HUDEP-2 (cell line): ENCODE results near the gene KLHDC2.
"Not testable (repeated sequence)": the region's sequence is repeated elsewhere in the genome, so short reads cannot be mapped to it uniquely, and the experiment has no call there.

Experiments
- DNase-seq, 76 experiments: peaks; one replicate each; lab custom pipeline; 2025; ENCODE audit not compliant: unreplicated experiment in 76 of 76; lab: John Stamatoyannopoulos, UW

The KLHDC2 gene, protein sequence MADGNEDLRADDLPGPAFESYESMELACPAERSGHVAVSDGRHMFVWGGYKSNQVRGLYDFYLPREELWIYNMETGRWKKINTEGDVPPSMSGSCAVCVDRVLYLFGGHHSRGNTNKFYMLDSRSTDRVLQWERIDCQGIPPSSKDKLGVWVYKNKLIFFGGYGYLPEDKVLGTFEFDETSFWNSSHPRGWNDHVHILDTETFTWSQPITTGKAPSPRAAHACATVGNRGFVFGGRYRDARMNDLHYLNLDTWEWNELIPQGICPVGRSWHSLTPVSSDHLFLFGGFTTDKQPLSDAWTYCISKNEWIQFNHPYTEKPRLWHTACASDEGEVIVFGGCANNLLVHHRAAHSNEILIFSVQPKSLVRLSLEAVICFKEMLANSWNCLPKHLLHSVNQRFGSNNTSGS

DNA sequence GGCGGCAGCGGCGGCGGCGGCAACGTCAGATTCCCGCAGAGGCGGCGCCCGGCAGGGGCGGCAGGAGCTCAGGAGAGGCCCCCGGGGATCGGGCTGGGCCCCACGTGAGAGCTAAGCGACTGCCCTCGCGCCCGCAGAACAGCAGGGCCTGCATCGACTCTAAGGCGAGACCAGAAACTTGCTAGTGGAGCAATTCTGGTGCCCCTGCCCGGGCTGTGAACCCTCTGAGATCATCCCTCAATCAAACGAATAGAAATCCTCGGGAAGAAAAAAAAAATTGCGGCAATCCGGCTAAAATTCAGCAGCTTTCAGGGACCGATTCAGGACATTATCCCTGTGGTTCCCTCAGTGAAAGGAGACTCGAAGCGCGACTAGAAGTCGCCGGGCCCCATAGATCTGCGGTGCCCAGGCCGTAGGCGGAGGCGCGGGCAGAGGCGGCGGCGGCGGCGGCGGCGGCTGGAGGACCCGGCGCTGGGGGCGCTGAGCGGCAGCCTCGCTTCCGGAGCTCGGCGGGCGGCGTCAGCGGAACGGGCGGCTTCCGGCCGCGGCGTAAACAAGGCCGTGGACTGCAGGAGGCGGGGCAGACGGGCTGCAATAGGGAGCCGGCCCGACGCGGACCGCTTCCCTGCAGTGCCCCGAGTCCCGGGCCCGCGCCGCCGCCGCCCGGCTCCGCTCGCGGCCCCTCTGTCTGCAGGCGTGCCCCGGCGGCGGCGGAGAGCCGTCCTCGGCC, at the start of gene KLHDC2:
Gene KLHDC2 (plus strand): TSS at position 583 of the 730 bp plus-strand sequence. CDS start 316 bp downstream, outside the sequence.
- peak in 75 of 76 experiments; percentile 14 to 84 (median 73) for DNase-seq

DNA sequence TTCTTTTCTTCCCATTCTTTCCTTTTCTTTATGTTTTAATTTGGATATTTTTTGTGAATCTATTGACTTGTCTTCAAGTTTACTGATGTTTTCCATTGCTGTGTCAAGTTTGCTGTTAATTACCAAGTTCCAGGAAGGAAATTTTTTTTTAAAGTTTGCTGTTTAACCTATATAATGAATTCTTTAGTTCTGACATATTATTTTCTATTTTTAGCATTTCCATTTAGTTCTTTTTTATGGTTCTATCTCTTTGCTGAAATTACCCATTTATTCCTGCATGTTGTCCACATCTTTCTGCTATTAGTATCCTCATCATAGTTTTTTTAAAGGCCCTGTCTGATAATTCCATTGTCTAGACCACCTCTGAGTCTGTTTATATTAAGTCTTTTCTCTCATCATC, 47.2 kb upstream of the KLHDC2 start:
- DNase-seq: no peak

DNA sequence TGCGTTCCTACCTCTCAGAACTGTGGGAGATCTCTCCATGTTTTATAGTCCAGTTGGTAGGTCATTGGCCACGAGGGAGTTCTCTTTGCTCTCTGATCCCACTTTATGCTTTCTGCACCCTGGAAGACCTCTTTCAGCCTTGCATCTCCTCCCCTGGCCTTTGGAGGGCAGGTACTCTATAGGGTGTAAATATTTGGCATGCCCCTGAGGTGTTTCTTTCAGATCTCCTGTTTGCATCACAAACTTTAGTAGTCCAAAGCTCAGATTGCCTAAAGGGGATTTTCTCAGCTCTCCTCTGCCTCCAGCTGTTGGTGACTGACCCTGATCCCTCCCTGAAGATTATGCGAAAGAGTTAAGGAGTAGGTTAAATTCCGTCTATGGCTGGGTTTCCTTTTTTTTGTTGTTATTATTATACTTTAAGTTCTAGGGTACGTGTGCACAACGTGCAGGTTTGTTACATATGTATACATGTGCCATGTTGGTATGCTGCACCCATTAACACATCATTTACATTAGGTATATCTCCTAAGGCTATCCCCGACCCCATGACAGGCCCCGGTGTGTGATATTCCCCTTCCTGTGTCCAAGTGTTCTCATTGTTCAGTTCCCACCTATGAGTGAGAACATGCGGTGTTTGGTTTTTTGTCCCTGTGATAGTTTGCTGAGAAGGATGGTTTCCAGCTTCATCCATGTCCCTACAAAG, 46.1 kb upstream of the KLHDC2 start:
- not testable (repeated sequence) for DNase-seq

DNA sequence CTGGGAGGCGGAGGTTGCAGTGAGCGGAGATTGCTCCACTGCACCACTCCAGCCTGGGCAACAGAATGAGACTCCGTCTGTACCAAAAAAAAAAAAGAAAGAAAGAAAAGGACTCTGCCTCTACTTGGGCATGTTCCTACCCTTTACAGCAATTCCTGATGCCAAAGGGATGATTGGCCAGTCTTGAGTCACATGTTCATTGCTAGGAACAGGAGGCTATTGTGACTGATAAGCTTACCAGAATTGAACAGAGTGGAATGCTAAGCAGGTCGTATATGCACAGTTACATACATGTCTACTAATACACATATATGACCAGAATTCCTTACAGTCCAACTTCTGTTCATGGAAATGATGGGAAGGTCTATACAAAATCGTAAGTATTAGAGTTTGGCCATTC, 40.8 kb upstream of the KLHDC2 start:
- no peak for DNase-seq

DNA sequence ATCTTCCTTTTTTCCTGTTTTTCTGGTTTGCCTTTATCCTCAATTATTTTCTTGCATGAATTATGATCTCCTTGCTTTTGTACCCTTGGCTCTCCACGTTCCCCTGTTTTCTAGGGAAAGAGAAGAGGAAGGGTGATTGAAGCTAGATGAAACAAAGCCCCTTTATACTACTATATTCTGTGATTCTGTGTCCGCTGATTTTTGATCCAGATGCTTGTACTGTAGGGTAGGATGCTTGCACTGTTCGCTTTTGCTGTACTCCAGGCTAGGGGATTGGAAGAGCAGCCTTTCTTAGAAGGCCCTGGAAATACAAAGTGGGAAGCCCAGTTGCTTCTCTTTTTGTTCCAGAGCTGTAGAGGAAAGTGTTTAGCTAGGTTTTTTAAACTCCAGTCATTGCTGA, 35.1 kb upstream of the KLHDC2 start:
- DNase-seq: no peak

DNA sequence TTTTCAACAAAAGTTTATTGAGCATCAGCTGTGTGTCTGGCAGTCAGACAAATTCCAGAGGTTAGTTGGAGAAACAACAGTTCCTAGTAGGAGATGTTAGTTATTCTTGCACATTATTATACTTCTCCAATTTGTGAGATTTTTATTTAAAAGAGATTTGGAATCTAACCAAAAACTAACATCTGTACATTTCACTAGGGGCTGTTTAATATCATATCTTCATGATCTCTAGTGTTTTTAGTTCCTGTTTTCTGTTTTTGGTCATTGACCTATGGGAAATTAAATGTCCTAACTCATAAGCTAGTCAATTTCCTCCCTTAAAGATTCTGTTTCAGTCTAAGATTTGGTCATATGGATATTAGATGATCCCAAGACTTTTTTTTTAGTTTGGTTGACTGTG, 34.1 kb upstream of the KLHDC2 start:
- no peak for DNase-seq

DNA sequence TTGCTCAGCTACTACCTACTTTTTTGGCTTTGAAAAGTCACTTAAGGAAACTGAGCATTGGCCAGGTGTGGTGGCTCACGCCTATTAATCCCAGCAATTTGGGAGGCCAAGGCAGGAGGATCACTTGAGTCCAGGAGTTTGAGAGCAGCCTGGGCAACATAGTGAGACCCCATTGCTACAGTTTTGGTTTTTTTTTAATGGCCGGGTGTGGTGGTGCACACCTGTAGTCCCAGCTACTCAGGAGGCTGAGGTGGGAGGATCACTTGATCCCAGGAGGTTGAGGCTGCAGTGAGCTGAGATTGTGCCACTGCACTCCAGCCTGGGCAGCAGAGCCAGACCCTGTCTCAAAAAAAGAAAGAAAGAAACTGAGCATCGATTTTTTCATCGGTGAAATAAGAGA, 32.3 kb upstream of the KLHDC2 start:
- not testable (repeated sequence) for DNase-seq

DNA sequence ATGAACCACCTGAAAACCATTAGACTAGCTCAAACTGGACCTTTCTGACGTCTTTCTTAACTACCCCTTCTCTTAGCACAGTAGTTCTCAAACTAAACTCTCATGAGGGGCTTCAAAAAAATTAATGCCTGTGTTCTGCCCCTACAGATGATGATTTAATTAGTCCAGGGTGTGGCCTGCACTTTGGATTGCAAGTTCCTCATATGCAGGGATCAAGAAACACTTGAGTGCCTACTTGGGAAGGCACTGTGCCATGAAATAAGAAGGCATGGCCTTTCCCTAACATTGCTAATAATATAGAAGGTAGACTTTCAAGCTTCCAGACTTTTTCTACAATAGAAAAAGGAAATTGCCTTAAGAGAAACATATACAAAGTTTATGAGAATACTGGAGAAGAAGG, 22.8 kb upstream of the KLHDC2 start:
- no peak for DNase-seq

DNA sequence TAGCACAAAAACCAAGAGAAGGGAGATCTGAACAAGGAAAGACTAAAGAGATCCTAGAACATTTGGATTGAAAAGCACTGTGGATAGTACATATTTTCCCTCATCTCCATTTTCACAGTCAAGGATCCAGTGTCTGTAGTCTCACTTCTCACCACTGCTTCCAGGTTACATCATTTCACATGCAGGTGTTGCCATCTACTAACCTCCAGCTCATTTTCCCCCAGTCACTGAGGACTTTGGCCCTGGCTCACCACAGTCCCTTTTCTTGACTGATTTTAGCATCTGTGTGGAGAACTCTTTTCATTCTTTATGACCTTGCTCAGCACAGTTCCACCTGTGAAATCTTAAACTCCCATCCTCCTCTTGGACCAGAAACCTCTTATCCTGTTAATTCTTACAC, 21.5 kb upstream of the KLHDC2 start:
- DNase-seq: not testable (repeated sequence)

DNA sequence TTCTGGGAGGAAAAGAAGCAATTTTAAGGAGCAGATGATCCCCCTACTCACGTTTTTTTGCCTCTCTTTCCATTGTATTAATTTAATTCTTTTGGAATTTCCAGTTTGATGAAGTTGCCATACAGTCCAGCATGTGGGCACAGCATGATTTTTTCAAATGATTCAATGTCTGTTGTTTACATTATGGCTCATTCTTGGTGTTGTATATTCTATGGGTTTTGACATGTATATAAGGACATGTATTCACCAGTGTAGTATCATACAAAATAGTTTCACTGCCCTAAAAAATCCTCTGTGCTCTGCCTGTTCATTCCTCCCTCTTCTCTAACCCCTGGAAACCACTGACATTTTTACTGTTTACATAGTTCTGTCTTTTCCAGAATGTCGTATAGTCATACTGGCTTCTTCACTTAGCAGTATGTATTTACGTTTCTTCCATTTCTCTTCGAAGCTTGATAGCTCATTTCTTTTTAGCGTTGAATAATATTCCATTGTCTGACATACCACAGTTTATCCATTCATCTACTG, 13.3 kb upstream of the KLHDC2 start:
- no peak for DNase-seq

DNA sequence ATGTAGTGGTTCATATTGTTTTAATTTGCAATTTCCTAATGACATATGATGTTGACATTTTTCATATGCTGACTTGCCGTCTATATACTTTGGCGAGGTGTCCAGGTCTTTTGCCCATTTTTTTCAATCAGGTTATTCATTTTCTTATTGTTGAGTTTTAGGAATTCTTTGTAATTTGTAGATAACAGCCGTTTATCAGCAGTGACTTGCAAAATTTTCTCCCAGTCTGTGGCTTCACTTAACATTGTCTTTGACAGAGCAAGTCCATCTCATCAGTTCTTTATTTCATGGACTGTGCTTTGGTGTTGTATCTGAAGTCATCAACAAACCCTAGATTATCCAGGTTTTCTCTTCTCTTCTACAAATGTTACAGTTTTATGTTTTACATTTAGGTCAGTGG, 12.6 kb upstream of the KLHDC2 start:
- DNase-seq: no peak

DNA sequence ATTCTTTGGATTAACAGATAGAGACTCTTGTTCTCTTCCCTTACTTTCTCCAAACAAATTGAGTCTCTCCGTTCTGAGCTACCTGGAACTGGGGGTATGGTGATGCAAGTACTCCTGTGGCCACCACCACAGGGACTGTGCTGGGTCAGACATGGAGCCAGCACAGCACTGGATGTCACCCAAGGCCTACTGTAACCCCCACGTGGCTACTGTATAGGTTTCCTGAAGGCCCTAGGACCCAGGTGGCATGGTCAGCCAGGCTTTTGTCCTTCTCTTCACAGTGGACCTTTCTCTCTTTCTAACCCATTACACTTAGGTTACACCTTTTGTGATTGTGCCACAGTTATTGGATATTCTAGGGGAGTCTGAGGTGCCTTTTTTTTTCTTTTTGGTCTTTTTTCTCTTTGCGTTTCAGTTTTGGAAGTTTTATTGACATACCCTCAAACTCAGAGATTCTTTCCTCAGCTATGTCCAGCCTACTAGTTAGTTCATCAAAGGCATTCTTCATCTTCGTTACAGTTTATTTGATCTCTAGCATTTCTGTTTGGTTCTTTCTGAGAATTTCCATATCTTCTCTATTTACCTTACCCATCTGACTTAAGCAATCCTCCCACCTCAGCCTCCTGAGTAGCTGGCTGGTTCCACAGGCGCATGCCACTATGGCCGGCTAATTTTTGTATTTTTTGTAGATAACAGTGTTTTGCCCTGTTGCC, 6.0 kb upstream of the KLHDC2 start:
- DNase-seq: no peak

DNA sequence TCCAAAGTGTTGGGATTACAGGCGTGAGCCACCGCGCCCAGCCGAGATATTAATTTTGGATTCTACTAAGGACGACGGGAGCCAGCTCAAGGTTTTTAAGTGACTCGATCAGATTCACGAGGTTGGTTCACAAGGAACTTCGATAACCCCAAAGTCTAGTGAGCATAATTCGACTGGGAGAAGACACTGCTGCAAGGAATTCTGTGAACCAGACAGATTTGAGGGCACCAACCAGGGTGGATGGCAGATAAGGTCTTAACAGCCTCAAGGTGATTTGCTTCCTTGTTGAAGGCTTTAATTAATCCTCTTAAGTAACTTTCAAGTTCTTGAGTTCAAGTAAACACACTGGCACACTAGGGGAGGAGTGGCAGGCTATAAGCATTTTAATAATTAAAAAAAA, 1.1 kb upstream of the KLHDC2 start:
- DNase-seq: peak in 1 of 76 experiments; percentile 1

DNA sequence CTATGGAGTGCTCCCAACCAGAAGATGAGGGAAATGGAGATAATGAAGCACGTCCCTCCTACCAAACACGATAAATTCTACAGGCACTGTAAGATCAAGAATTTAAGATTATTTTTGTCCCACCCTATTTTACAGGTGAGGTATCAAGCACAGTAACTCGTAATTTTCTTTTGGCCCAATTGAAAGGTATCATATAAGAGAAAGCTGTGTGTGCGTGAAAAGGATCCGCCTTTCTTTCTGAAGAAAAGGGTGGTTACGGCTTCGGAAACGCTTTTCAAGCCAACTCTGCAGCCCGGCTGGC, 733 bp upstream of the KLHDC2 start:
- peak in 2 of 76 experiments; percentile 23 to 50 for DNase-seq

DNA sequence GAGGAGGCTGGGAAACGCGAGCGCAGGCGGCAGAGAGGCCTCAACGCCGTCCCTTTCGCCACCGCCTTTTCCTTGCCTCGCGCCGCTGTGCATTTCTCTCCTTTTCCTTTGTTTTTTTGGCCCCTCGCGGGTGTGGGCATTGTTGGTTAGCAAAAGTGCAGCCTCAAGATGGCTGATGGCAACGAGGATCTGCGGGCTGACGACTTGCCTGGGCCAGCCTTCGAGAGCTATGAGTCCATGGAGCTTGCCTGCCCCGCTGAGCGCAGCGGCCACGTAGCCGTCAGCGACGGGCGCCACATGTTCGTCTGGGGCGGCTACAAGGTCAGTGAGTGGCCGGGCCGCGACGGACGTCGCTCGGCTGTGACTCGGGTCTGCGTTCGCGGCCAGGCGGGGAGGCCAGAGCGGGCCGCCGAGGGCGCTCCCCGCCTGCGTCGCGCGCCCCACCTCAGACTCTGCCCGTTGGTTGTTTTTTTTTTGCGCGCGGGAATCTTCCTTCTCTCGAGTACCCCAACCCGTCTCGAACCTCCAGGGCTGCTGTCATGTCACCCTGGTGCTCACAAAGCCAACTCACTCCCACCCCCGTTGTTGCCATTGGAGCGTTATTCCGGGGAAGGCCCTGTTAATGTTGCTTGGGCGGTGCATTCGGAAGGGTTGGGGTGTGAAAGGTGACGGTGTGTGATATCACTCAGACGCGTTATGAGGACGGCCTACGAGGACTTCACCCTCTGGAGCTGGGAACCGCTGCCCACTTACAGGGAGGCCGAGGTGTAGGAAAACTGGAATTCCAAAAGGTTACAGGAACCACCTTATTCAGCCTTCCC, 558 bp downstream of the KLHDC2 start:
- peak in 66 of 76 experiments; percentile 8 to 74 (median 46) for DNase-seq

DNA sequence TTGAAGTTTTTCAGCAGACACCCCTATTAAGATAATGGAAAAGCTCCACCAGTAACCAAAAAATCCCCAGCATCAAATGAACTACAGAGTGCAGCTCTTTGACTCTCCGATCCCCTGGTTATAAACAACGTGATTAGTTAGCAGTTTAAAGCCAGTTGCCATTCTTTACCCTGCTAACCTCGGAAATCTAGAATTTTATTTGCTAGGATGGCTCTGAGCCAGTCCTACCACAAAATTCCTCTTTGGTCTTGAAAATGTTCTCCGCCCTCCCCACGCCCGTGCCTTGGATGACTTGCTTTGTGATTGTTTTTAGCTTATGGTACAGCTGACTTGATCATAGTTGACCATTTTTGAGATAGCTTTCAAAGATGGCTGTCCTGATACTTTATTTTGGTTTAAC, 1.2 kb downstream of the KLHDC2 start:
- DNase-seq: peak in 5 of 76 experiments; percentile 2 to 18 (median 11)

DNA sequence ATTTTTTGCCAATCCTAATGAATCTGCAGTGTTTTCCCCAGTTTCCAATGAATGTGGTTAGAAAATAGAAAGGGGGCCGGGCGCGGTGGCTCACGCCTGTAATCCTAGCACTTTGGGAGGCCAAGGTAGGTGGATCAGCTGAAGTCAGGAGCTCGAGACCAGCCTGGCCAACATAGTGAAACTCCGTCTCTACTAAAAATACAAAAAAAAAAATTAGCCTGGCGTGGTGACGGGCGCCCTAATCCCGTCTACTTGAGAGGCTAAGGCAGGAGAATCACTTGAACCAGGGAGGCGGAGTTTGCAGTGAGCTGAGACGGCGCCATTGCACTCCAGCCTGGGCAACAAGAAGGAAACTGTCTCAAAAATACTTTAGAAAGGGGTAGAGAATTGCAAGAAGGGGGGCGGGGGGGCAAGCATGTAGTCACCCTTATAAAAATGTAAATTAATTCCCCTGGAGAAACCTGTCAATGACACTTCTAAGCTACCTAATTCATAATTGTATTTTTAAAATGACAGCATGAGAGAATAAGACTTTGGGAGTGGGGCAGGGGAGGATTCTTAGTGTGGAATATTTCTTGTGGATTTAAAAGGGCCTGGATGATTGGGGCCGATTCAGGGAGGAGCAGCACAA, 1.7 kb downstream of the KLHDC2 start:
- no peak for DNase-seq

DNA sequence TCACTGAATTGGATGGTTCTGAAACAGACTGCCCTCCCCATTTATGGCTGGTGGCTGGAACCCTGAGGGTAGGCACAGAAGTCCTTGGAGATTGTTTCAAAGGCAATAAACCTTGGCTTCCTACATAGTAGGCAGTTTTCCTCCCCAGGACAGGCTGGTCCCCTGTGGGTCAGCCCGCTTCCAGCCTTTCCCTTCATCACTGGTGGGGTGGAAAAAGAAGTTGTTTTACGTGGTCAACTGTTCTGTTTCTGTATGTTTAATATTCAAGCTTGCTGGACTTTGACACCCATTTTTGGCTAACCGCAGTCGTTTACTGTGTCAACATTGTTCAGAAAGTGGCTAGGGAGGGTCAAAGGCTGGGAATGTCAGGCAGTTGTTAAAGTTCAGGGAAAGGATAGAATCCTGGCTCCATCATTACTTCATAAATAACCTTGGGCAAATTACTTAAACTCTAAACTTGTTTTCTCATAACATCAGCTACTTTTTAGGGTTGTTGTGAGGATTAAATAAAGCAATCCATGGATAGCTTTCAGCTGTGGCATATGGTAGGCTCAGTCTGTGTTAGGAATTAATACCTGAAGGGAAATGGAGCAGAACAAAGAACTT, 2.4 kb downstream of the KLHDC2 start:
- DNase-seq: no peak

DNA sequence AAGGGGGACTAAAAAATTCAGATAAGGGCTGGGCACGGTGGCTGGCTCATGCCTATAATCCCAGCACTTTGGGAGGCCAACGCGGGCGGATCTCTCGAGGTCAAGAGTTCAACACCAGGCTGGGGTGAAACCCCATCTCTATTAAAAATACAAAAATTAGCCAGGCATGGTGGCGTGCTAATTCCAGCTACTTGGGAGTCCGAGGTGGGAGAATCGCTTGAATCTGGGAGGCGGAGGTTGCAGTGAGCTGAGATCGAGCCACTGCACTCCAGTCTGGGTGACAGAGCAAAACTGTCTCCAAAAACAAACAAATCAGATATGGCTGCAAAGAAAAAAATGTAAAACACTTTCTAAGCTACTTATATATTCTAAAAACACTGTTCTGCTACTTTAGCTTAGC, 3.7 kb downstream of the KLHDC2 start:
- not testable (repeated sequence) for DNase-seq
